ENCODE data around the gene CCL19.
A peak's percentile ranks its signal among the peaks of the same experiment; 100 is the strongest.

Gene CCL19

DNA sequence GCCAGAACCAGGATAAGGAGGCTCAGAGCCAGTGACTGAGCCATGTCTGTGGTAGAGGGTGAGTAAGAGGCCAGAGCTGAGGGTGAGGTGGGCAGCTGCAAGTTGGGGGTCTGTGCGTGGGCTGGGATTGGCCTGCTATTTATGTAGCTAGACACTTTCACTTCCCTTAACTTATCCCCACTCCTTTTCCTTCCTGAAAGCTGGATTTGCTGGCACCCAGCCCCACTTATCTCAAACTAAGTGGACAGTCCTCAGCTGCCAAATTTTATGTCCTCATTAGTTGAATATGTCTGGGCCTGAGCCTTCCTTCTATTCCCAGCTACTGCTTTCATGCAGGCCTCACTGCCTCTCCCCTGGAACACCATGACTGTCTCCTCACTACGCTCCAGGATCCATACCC is 18.9 kb upstream of the CCL19 start, which contains the start of gene CCL21:
TSS of gene CCL21 (minus strand) at position 114 of the 400 bp plus-strand sequence. CDS start at position 44, 70 bp downstream.
- in situ Hi-C loops (cut with HindIII; ENCODE audit: low sequenced_read_pairs), result no loop called here
- no peak for DNase-seq (ENCODE audit: low read depth, low spot score)
- H3K4me3 ChIP-seq (ENCODE audit: low read depth, low read length), result no peak within 1 kb of the TSS
- TF ChIP-seq, protein P1, sequence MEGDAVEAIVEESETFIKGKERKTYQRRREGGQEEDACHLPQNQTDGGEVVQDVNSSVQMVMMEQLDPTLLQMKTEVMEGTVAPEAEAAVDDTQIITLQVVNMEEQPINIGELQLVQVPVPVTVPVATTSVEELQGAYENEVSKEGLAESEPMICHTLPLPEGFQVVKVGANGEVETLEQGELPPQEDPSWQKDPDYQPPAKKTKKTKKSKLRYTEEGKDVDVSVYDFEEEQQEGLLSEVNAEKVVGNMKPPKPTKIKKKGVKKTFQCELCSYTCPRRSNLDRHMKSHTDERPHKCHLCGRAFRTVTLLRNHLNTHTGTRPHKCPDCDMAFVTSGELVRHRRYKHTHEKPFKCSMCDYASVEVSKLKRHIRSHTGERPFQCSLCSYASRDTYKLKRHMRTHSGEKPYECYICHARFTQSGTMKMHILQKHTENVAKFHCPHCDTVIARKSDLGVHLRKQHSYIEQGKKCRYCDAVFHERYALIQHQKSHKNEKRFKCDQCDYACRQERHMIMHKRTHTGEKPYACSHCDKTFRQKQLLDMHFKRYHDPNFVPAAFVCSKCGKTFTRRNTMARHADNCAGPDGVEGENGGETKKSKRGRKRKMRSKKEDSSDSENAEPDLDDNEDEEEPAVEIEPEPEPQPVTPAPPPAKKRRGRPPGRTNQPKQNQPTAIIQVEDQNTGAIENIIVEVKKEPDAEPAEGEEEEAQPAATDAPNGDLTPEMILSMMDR (IDR thresholded peaks at IDR 0.05; ENCODE audit: low read depth, low read length), result no peak

DNA sequence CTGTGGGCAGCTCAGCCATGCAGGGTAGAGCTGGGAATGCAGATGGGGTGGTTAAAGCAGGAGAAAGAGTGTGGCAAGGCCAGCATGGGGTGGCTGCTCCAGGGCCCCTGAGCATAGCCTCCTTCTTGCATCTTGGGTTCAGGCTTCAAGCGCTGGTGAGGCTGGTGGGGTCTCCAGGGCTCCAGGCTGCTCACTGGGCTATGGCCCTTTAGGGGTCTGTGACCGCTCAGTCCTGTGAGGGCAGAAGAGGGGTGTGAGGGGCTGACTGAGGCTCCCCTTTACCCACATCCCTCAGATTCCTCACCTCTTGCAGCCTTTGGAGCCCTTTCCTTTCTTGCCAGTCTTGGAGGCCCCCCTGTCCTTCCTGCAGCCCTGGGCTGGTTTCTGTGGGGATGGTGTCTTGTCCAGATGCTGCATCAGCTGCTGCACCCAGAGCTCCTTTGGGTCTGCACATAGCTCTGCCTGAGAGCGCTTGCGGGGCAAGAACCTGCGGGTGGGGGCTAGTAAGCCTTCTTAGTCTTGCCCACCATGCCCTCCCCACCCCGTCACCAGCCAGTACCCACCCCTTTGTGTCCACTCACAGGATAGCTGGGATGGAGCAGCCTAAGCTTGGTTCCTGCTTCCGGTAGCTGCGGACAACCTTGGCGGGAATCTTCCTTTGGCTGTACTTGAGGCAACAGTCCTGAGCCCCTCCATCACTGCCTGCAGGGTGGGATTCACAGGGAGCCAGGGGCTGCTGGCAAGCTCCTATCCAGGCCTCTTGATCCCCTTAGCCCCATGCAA is 18.3 kb upstream of the CCL19 start:
- H3K4me3 ChIP-seq (ENCODE audit: low read depth, low read length), result no peak overlapping the region
- no peak for DNase-seq (ENCODE audit: low read depth, low spot score)
- in situ Hi-C loops (cut with HindIII; ENCODE audit: low sequenced_read_pairs), result no loop called here
- TF ChIP-seq, protein P1 (IDR thresholded peaks at IDR 0.05; ENCODE audit: low read depth, low read length), result no peak

DNA sequence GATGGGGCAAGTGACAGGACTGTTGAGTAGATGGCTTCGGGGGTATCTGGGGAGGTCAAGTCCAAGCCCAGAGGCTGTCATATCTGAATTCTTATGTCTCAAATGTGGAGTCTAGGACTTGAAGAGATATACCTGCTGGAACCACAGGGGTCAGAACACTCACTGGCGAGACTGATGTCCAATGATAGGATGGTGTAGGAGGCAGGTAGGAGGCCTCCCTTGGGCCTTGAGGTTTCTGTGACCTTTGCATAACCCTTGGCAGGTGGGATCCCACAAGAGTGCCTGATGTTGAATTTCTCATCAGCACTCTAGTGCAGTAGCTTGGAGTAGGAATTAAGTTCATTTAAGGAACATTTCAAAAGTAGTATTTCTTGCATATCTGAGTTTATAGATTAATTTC is 16.1 kb upstream of the CCL19 start:
- no peak for DNase-seq (ENCODE audit: low read depth, low spot score)
- in situ Hi-C loops (cut with HindIII; ENCODE audit: low sequenced_read_pairs), result no loop called here

DNA sequence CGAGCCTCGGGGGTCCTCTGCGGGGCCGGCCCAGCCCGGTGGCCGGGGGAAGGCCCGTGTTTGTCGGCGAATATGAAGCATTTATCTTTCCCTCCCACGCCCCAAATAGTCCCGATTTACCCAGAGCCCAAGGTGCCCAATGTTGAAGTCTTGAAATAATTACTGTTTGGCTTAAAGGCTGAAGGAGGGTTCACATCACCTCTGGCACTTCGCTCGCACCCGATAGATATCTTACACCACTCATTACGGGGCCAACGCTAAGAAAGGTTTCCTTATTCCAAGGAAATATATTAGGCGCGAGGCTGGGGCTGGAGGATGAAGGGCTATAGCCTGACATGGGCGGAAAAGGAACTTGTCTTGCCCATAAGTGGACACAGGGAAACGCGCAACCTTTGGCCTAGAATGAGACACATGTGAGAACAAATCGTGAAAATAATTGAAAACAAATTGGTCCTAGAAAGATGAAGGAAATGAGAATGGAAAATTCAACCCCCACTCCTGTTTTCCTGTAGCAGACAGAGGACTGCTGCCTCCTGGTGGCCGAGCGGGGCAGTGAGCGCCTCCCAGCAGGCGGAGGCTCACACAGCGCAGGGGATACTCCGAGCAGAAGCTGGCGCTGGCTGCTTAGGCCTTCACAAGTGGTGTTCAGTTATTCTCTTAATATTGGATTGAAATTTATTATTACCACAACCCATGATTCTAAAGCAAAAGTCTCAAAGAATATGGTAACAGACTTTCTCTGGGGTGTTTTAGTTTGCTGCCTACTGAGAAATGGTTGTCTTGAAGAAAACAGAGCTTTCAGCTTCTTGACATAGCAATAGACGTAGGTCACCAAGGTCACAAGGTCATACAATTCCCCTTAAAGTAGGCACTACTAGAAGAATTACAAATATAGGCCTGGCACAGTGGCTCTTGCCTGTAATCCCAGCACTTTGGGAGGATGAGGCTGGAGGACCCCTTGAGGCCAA is 11.0 kb upstream of the CCL19 start:
- in situ Hi-C loops (cut with HindIII; ENCODE audit: low sequenced_read_pairs), result no loop called here

More for the DNA sequence above, 16.1 kb upstream of the CCL19 start:
- no peak overlapping the region for H3K4me3 ChIP-seq (ENCODE audit: low read depth, low read length)
- TF ChIP-seq, protein P1 (IDR thresholded peaks at IDR 0.05; ENCODE audit: low read depth, low read length), result no peak

DNA sequence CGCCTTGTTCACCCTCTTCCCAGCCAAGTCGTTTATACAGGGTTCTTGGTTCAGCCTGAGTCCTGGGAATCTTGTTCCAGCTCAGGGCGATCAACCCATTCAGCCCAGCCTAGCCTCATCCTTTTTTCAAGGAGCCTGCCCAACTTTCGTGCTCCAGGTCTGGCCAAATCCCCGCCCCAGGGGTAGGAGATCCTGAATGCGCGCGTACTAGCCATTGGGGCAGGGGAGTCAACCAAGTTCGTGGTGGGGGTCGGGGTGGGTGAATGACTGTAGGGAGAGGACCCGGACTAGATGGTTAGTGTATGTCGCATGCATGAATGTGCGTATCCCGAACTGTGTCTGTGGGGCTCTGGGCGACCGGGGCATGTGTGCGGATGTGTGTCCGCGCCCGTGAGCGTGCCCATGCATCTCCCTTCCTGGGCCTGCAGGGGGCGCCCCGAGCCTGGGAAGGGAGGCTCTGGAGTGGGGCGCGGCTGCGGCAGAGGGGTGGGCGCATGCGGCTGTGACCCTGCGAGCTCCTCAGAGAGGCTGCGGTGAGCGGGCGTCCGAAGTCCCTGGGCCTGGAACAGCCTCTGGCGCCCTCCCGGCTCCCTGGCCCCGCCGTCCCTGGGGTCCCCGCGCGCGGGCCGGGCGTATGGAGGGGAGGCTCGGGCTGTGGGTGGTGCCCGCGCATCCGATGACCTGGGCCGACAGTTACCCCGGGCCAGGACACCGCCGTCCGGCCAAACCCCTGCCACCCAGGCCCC is 10.1 kb upstream of the CCL19 start:
- DNase-seq (ENCODE audit: low read depth, low spot score), result peak; percentile 48
- TF ChIP-seq, protein P1 (IDR thresholded peaks at IDR 0.05; ENCODE audit: low read depth, low read length), result peak; percentile 92
- peak overlapping the region; percentile 49 for H3K4me3 ChIP-seq (ENCODE audit: low read depth, low read length)
- in situ Hi-C loops (cut with HindIII; ENCODE audit: low sequenced_read_pairs), result no loop called here

More for the DNA sequence above, 11.0 kb upstream of the CCL19 start:
- H3K4me3 ChIP-seq (ENCODE audit: low read depth, low read length), result peak overlapping the region; percentile 49
- peak; percentile 83 for DNase-seq (ENCODE audit: low read depth, low spot score)
- TF ChIP-seq, protein P1 (IDR thresholded peaks at IDR 0.05; ENCODE audit: low read depth, low read length), result peak; percentile 100

DNA sequence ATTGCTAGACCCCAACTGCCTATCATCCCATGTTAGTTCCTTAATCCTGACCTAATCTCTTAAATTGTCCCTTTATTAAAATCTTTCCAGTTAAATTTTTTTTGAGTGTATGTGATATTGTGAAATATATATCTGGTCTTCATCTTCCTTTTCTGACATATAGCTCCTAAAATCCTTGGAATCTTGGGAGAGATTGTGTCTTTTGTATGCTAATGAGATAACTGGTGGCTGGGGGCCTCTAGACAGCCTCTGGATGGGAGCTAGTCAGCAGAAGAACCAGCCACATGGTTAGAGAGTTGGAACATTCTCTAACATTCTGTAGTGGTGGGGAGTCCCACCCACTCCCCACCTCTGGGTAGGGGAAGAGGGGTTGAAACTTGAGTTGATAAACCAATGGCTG is 3.7 kb upstream of the CCL19 start:
- DNase-seq (ENCODE audit: low read depth, low spot score), result no peak
- TF ChIP-seq, protein P1 (IDR thresholded peaks at IDR 0.05; ENCODE audit: low read depth, low read length), result no peak
- in situ Hi-C loops (cut with HindIII; ENCODE audit: low sequenced_read_pairs), result no loop called here

More for the DNA sequence above, 3.7 kb upstream of the CCL19 start:
- H3K4me3 ChIP-seq (ENCODE audit: low read depth, low read length), result no peak overlapping the region

All from astrocyte of the spinal cord (primary cell).